HepG2 (cell line): ENCODE data around the gene HAP1.

ENCODE experiments used
- PHF20 ChIP-seq: sonication (generic); formaldehyde crosslinking; IDR thresholded peaks from 2 replicates; pipeline ENCODE4 v1.5.0; 2020; ENCODE audit warnings: mild to moderate bottlenecking, missing genetic modification reagents
- ZFP36 ChIP-seq: fragments of 150-350 bp; IDR thresholded peaks from 2 replicates; pipeline ENCODE4 v1.6.1; 2018; ENCODE audit warnings: borderline replicate concordance, low read length, low read depth; ENCODE audit not compliant: partially characterized antibody
- TF ChIP-seq, protein P1 (sequence below): sonication (generic); formaldehyde crosslinking; IDR thresholded peaks from 2 replicates; pipeline ENCODE4 v1.4.0; 2020; ENCODE audit warnings: missing genetic modification reagents

DNA sequence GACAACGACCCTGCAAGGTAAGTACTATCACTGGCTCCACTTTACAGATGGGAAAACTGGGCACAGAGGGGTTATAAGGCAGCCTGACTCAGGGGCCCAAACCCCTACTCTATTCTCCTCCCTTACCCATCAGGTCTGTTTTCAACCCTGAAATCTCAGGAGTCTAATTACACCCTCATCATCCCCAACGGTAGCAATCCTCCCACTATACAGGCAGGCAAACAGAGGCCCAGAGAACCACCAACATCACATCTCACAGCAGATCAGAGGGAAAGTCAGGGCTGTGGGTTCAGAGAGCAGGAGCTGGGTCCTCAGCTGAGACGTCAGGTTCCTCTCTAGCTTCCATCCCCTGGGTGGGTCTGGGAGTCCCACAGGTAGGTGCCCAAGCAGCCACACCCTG lies 35.5 kb upstream of the HAP1 start:
- TF ChIP-seq PHF20 (no peak), ZFP36 (no peak)
- TF ChIP-seq, protein P1, sequence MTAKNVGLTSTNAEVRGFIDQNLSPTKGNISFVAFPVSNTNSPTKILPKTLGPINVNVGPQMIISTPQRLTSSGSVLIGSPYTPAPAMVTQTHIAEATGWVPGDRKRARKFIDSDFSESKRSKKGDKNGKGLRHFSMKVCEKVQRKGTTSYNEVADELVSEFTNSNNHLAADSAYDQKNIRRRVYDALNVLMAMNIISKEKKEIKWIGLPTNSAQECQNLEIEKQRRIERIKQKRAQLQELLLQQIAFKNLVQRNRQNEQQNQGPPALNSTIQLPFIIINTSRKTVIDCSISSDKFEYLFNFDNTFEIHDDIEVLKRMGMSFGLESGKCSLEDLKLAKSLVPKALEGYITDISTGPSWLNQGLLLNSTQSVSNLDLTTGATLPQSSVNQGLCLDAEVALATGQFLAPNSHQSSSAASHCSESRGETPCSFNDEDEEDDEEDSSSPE (CRISPR knock-in tag): no peak
